H1 (cell line): Measurements from ENCODE around the gene PMFBP1. TPM values are rescaled to one million over a fixed set of nuclear protein-coding genes. Genes with fewer than 3 reads are reported as not detected.

ENCODE experiments used
- BCL11A ChIP-seq, 2 experiments: IDR thresholded peaks; one replicate each; pipeline ENCODE4 v1.6.1; 2011; ENCODE audit warnings: low read depth in 2 of 2, low read length in 2 of 2, mild to moderate bottlenecking in 2 of 2
- CBX5 ChIP-seq: fragments of 300-800, 300-1000 bp; sonication (generic); IDR thresholded peaks from 2 replicates; pipeline ENCODE4 v1.7.1; 2016; ENCODE audit warnings: antibody characterized with exemption, low read length, low read depth
- CREB1 ChIP-seq: IDR thresholded peaks from 2 replicates; pipeline ENCODE4 v1.6.1; 2012; ENCODE audit warnings: inconsistent platforms
- CTBP2 ChIP-seq: IDR thresholded peaks from 2 replicates; pipeline ENCODE4 v1.7.0; 2011; ENCODE audit warnings: borderline replicate concordance, mild to moderate bottlenecking, moderate library complexity, mixed read lengths, low read length; ENCODE audit not compliant: insufficient read depth, insufficient read length
- EGR1 ChIP-seq: IDR thresholded peaks from 2 replicates; pipeline ENCODE4 v1.6.1; 2011; ENCODE audit warnings: low read depth, low read length, borderline replicate concordance
- EP300 ChIP-seq, 2 experiments: IDR thresholded peaks; 1 replicate in 1 of 2; 2 replicates in 1 of 2; pipeline ENCODE4 v1.6.1; 2011 to 2012; ENCODE audit warnings: low read depth in 2 of 2, low read length in 2 of 2, mild to moderate bottlenecking in 2 of 2, borderline replicate concordance in 1 of 2, inconsistent platforms in 1 of 2, moderate library complexity in 1 of 2
- EZH2 ChIP-seq: fragments of 200-600 bp; sonication (generic); IDR thresholded peaks from 2 replicates; pipeline ENCODE4 v1.7.1; 2012; ENCODE audit warnings: low read depth, mild to moderate bottlenecking, moderate library complexity, low read length, inconsistent platforms; ENCODE audit not compliant: severe bottlenecking
- GTF2F1 ChIP-seq: IDR thresholded peaks from 2 replicates; pipeline ENCODE4 v1.6.1; 2012; ENCODE audit warnings: low read depth, low read length, improper control_type of control experiment, borderline replicate concordance
- KDM1A ChIP-seq: fragments of 200-600, 300-600 bp; sonication (generic); IDR thresholded peaks from 2 replicates; pipeline ENCODE4 v1.7.1; 2016; ENCODE audit warnings: mild to moderate bottlenecking, low read length, borderline replicate concordance
- KDM5A ChIP-seq: fragments of 200-600 bp; IDR thresholded peaks from 2 replicates; pipeline ENCODE4 v1.7.1; 2012; ENCODE audit warnings: mild to moderate bottlenecking, low read length, inconsistent platforms, mixed read lengths
- POLR2AphosphoS5 ChIP-seq: IDR thresholded peaks from 2 replicates; pipeline ENCODE4 v1.6.1; 2011; ENCODE audit warnings: low read depth, low read length
- RXRA ChIP-seq: IDR thresholded peaks from 2 replicates; pipeline ENCODE4 v1.6.1; 2011; ENCODE audit warnings: low read depth, mild to moderate bottlenecking, low read length, moderate library complexity; ENCODE audit not compliant: insufficient read depth
- SIRT6 ChIP-seq: IDR thresholded peaks from one replicate; pipeline ENCODE4 v1.7.1; 2012; ENCODE audit warnings: low read length, inconsistent platforms
- SIX5 ChIP-seq: IDR thresholded peaks from 2 replicates; pipeline ENCODE4 v1.6.1; 2011; ENCODE audit warnings: mild to moderate bottlenecking, low read depth, low read length
- SP1 ChIP-seq: IDR thresholded peaks from 2 replicates; pipeline ENCODE4 v1.6.1; 2011; ENCODE audit warnings: low read depth, low read length
- SP4 ChIP-seq: IDR thresholded peaks from 2 replicates; pipeline ENCODE4 v1.6.1; 2012; ENCODE audit warnings: low read length, inconsistent platforms
- SUZ12 ChIP-seq: fragments of 200-600 bp; sonication (generic); IDR thresholded peaks from 2 replicates; pipeline ENCODE4 v1.6.1; 2012; ENCODE audit warnings: mild to moderate bottlenecking, inconsistent platforms, low read length, moderate library complexity, mixed read lengths
- TBP ChIP-seq: IDR thresholded peaks from 2 replicates; pipeline ENCODE4 v1.6.1; 2011; ENCODE audit warnings: low read depth, low read length, improper control_type of control experiment
- ZNF274 ChIP-seq: IDR thresholded peaks from 2 replicates; pipeline ENCODE4 v1.7.0; 2012; ENCODE audit warnings: low read length, borderline replicate concordance; ENCODE audit errors: extremely low read depth
- polyA plus RNA-seq, 7 experiments: library from polyadenylated mRNA; depleted of rRNA in 3 of 7; stranded (reverse) in 5 of 7; unstranded in 2 of 7; fragments of >200 nt in 5 of 7; fragments of 200-250 nt in 2 of 7; gene quantifications; 1 replicate in 5 of 7; 2 replicates in 1 of 7; 4 replicates in 1 of 7; pipeline versions ENCODE4 v1.2.1 to v1.2.3, GENCODE V29; 2011 to 2013; ENCODE audit warnings: missing spikeins in 2 of 7, mixed read lengths in 2 of 7
- total RNA-seq: library from RNA; stranded (reverse); fragmentation: NEBNext Ultra II Directional; extraction: Animal tissue kit (Norgen Biotek cat#: 25700); gene quantifications from 2 replicates; pipeline ENCODE4 v1.2.1, GENCODE V29; 2021
- TF ChIP-seq, protein P1 (sequence below): IDR thresholded peaks from 2 replicates; pipeline ENCODE4 v1.6.1; 2012; ENCODE audit warnings: inconsistent platforms
- TF ChIP-seq, protein P2 (sequence below), 3 experiments: IDR thresholded peaks; 1 replicate in 2 of 3; 2 replicates in 1 of 3; pipeline versions ENCODE4 v1.5.1 to v1.6.1; 2011; ENCODE audit warnings: low read length in 3 of 3, mild to moderate bottlenecking in 3 of 3, inconsistent platforms in 2 of 3, low read depth in 1 of 3, moderate library complexity in 1 of 3; ENCODE audit not compliant: insufficient read depth in 1 of 3; ENCODE audit errors: control extremely low read depth in 1 of 3

The PMFBP1 gene
- total and polyA plus RNA-seq, 2 of the 8 experiments (the other 6 are each of a cell fraction or from before 2014, with no cell fraction given): 0.32 to 1.6 TPM

GRCh38 chr16:72093448-72094265 lies 78.3 kb downstream of the PMFBP1 start, which contains the start of the genes DHX38 and TXNL4B (continued):
- TF ChIP-seq, protein P1, sequence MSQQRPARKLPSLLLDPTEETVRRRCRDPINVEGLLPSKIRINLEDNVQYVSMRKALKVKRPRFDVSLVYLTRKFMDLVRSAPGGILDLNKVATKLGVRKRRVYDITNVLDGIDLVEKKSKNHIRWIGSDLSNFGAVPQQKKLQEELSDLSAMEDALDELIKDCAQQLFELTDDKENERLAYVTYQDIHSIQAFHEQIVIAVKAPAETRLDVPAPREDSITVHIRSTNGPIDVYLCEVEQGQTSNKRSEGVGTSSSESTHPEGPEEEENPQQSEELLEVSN: no peak
- TF ChIP-seq GTF2F1 (no peak), RXRA (no peak), CREB1 (peak; percentile 90), EP300 (IDR thresholded peaks at IDR 0.05; ENCODE audit: borderline replicate concordance in 1 of 2, low read depth in 2 of 2, low read length in 2 of 2) (no peak), KDM1A (no peak), ZNF274 (no peak), SUZ12 (no peak), CBX5 (no peak), SIRT6 (no peak), EGR1 (0 out of 2 replicates have a peak, but pooled peaks have one; percentile 34), TBP (peak; percentile 89), POLR2AphosphoS5 (peak; percentile 87), SIX5 (peak; percentile 28; the same call in 1 of the 2 replicates), SP1 (peak; percentile 84; the same call in 1 of the 2 replicates), EZH2 (no peak), BCL11A (IDR thresholded peaks at IDR 0.05; ENCODE audit: low read depth in 2 of 2, low read length in 2 of 2) (no peak), CTBP2 (no peak), KDM5A (peak; percentile 64; the same call in 1 of the 2 replicates), SP4 (no peak)
- TF ChIP-seq, protein P2, sequence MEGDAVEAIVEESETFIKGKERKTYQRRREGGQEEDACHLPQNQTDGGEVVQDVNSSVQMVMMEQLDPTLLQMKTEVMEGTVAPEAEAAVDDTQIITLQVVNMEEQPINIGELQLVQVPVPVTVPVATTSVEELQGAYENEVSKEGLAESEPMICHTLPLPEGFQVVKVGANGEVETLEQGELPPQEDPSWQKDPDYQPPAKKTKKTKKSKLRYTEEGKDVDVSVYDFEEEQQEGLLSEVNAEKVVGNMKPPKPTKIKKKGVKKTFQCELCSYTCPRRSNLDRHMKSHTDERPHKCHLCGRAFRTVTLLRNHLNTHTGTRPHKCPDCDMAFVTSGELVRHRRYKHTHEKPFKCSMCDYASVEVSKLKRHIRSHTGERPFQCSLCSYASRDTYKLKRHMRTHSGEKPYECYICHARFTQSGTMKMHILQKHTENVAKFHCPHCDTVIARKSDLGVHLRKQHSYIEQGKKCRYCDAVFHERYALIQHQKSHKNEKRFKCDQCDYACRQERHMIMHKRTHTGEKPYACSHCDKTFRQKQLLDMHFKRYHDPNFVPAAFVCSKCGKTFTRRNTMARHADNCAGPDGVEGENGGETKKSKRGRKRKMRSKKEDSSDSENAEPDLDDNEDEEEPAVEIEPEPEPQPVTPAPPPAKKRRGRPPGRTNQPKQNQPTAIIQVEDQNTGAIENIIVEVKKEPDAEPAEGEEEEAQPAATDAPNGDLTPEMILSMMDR (IDR thresholded peaks at IDR 0.05; ENCODE audit: control extremely low read depth in 1 of 3, insufficient read depth in 1 of 3, low read depth in 1 of 3, low read length in 3 of 3): no peak
